G401 (cell line): ENCODE data around the gene IL1RL2. TPM values are rescaled to one million over a fixed set of nuclear protein-coding genes. Genes with fewer than 3 reads are reported as not detected.

ENCODE experiments used
- DNase-seq: peaks from one replicate; pipeline ENCODE4 v3.0.0-alpha.2; 2015; ENCODE audit warnings: low spot score
- in situ Hi-C: cut with HindIII; loops from 2 replicates; pipeline ENCODE4 v1.10.0; 2016; ENCODE audit warnings: low sequenced_read_pairs, mixed read lengths
- total RNA-seq: library from RNA; depleted of rRNA; stranded (reverse); fragments of >200 nt; shearing (Covaris generic); gene quantifications from 2 replicates; pipeline ENCODE4 v1.2.3, GENCODE V29; 2014

The IL1RL2 gene
- total RNA-seq, 1 experiment from 2014 or later, result not detected

- in situ Hi-C loops, result no loop called here
Observed at GRCh38 chr2:102233132-102233884, 46.5 kb downstream of the IL1RL2 start.

GRCh38 chr2:102235042-102235473 is 48.2 kb downstream of the IL1RL2 start:
- in situ Hi-C loops, result no loop called here
- no peak for DNase-seq

More at GRCh38 chr2:102233132-102233884, 46.5 kb downstream of the IL1RL2 start:
- no peak for DNase-seq

- in situ Hi-C loops, result no loop called here
- no peak for DNase-seq
Observed at GRCh38 chr2:102235491-102235890, 48.7 kb downstream of the IL1RL2 start.

- in situ Hi-C loops, result no loop called here
- DNase-seq, result no peak
Observed at GRCh38 chr2:102236132-102236531, 49.3 kb downstream of the IL1RL2 start.

GRCh38 chr2:102237176-102237575 is 50.4 kb downstream of the IL1RL2 start:
- DNase-seq, result no peak
- in situ Hi-C loops, result no loop called here

- in situ Hi-C loops, result no loop called here
- DNase-seq, result no peak
Observed at GRCh38 chr2:102238039-102238756, 51.4 kb downstream of the IL1RL2 start.

GRCh38 chr2:102238778-102239177 is 52.0 kb downstream of the IL1RL2 start:
- in situ Hi-C loops, result no loop called here

GRCh38 chr2:102239344-102239743 is 52.5 kb downstream of the IL1RL2 start:
- no peak for DNase-seq
- in situ Hi-C loops, result no loop called here

More at GRCh38 chr2:102238778-102239177, 52.0 kb downstream of the IL1RL2 start:
- DNase-seq, result no peak

- in situ Hi-C loops, result no loop called here
- DNase-seq, result peak; percentile 53
Observed at GRCh38 chr2:102240640-102241370, 54.0 kb downstream of the IL1RL2 start.

- DNase-seq, result no peak
- in situ Hi-C loops, result no loop called here
Observed at GRCh38 chr2:102241616-102242305, 54.9 kb downstream of the IL1RL2 start.

- DNase-seq, result no peak
- in situ Hi-C loops, result no loop called here
Observed at GRCh38 chr2:102245266-102246151, 58.7 kb downstream of the IL1RL2 start.

GRCh38 chr2:102250278-102250821 is 63.5 kb downstream of the IL1RL2 start:
- DNase-seq, result no peak
- in situ Hi-C loops, result no loop called here

GRCh38 chr2:102251042-102251848 is 64.4 kb downstream of the IL1RL2 start:
- in situ Hi-C loops, result no loop called here
- DNase-seq, result no peak

GRCh38 chr2:102251849-102252203 is 65.0 kb downstream of the IL1RL2 start:
- in situ Hi-C loops, result no loop called here
- no peak for DNase-seq

- in situ Hi-C loops, result no loop called here
- DNase-seq, result no peak
Observed at GRCh38 chr2:102252236-102252635, 65.4 kb downstream of the IL1RL2 start.

GRCh38 chr2:102253140-102253752 is 66.4 kb downstream of the IL1RL2 start:
- in situ Hi-C loops, result no loop called here
- DNase-seq, result no peak

GRCh38 chr2:102253753-102254150 is 66.9 kb downstream of the IL1RL2 start:
- in situ Hi-C loops, result no loop called here
- no peak for DNase-seq
